ENCODE measurements around the gene CASQ2.

DNA sequence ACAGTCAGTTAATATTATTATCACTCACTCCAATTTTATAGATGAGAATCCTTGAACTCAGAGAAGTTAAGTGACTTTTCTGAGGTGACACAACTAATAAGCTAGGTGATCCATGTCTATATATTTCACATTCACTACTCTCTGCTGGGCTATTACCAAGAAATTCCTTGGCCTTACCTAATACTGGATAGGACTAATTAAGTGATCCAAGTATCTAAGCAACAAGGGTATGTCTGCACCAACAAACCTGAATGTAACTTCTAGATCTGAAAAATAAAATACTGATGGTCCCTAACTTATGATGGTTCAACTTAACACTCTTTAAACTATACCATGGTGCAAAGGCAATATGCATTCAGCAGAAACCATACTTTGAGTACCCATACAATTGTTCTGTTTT, 14.8 kb upstream of the CASQ2 start:
- TF ChIP-seq, protein P1, sequence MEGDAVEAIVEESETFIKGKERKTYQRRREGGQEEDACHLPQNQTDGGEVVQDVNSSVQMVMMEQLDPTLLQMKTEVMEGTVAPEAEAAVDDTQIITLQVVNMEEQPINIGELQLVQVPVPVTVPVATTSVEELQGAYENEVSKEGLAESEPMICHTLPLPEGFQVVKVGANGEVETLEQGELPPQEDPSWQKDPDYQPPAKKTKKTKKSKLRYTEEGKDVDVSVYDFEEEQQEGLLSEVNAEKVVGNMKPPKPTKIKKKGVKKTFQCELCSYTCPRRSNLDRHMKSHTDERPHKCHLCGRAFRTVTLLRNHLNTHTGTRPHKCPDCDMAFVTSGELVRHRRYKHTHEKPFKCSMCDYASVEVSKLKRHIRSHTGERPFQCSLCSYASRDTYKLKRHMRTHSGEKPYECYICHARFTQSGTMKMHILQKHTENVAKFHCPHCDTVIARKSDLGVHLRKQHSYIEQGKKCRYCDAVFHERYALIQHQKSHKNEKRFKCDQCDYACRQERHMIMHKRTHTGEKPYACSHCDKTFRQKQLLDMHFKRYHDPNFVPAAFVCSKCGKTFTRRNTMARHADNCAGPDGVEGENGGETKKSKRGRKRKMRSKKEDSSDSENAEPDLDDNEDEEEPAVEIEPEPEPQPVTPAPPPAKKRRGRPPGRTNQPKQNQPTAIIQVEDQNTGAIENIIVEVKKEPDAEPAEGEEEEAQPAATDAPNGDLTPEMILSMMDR (IDR thresholded peaks at IDR 0.05; ENCODE audit: poor library complexity) = no peak
- no peak for TF ChIP-seq EZH2 (IDR thresholded peaks at IDR 0.05; ENCODE audit: borderline replicate concordance)

Measured in hepatocyte (in vitro differentiated cells).